Measurements from ENCODE around the gene TAF1C. TPM values are rescaled to one million over a fixed set of nuclear protein-coding genes. Genes with fewer than 3 reads are reported as not detected.

Gene TAF1C
- total and polyA plus RNA-seq, 2 of the 8 experiments (the other 6 are each of a cell fraction or from before 2014, with no cell fraction given), result 44.6 to 63.8 TPM

DNA sequence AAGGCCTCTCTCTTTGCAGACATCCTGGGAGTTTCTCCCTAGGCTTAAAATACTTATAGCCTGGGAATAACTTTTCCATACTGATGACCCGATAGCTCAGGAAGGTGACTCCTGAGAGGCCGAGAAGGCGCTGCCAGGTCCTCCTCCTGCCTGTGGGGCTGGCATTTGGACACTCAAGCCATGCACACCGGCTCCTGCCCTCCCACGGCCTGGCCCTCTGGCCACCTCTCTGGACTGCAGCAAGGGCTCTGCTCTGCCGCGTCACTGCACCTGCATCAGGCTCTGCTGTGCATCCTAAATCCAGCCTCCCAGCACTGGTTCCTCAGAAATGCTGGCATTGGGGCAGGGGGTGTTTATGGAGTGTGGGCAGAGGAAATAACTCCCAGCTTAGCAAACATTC, 38.7 kb upstream of the TAF1C start:
- Histone ChIP-seq H4K8ac (ENCODE audit: extremely low read depth, insufficient read depth, low read length) (no peak overlapping the region), H3K36me3 (ENCODE audit: control insufficient read depth in 2 of 4, insufficient read depth in 4 of 4, low read length in 3 of 4) (no peaks in the 10 kb centered on the region), H4K20me1 (replicated peaks in 1 of 2; ENCODE audit: control insufficient read depth in 1 of 2, insufficient read depth in 2 of 2, low read length in 2 of 2) (no peaks in the 10 kb centered on the region), H3K4ac (replicated peaks; ENCODE audit: insufficient read length, low read depth, low read length) (no peak overlapping the region), H3K18ac (ENCODE audit: extremely low read depth, low read length) (no peak overlapping the region), H2AFZ (ENCODE audit: low read length) (no peak overlapping the region), H4K91ac (replicated peaks; ENCODE audit: insufficient read length, low read length) (no peak overlapping the region), H3K23me2 (ENCODE audit: low read depth, low read length) (no peaks in the 10 kb centered on the region), H3K23ac (ENCODE audit: insufficient read length) (no peak overlapping the region), H3K9ac (replicated peaks in 1 of 4; ENCODE audit: extremely low read depth in 1 of 4, low read depth in 3 of 4, low read length in 3 of 4) (no peak overlapping the region), H3K79me1 (ENCODE audit: low read depth, low read length) (no peaks in the 10 kb centered on the region), H3K4me1 (replicated peaks in 1 of 4; ENCODE audit: control insufficient read depth in 3 of 4, insufficient read depth in 4 of 4, low read length in 3 of 4) (peaks cover 0 to 12% (median 6%) of the 10 kb centered on the region in 4 experiments; a peak in 6 of 7 replicates), H3K27ac (ENCODE audit: low read depth, low read length) (no peak overlapping the region), H2BK20ac (ENCODE audit: low read length) (no peak overlapping the region), H3K27me3 (replicated peaks in 1 of 4; ENCODE audit: control insufficient read depth in 3 of 4, extremely low read depth in 1 of 4, insufficient read depth in 3 of 4, low read length in 3 of 4) (no peaks in the 10 kb centered on the region), H2BK12ac (ENCODE audit: low read depth, low read length) (no peak overlapping the region), H2BK120ac (replicated peaks; ENCODE audit: low read depth, low read length) (no peak overlapping the region), H3K14ac (ENCODE audit: insufficient read length) (no peak overlapping the region), H3K56ac (replicated peaks; ENCODE audit: insufficient read length, low read depth, low read length) (no peak overlapping the region), H3K4me2 (ENCODE audit: insufficient read depth in 1 of 2, low read depth in 2 of 2, low read length in 2 of 2) (no peak overlapping the region), H3K9me3 (ENCODE audit: insufficient read depth in 2 of 2, low read depth in 1 of 2, low read length in 1 of 2) (no peaks in the 10 kb centered on the region), H2BK15ac (ENCODE audit: low read length) (no peak overlapping the region), H3K4me3 (ENCODE audit: extremely low read depth in 1 of 4, insufficient read depth in 2 of 4, low read depth in 3 of 4, low read length in 4 of 4) (no peak overlapping the region), H4K5ac (ENCODE audit: insufficient read length, low read depth, low read length) (no peak overlapping the region), H2BK5ac (ENCODE audit: low read depth, low read length) (no peak overlapping the region), H2AK5ac (ENCODE audit: low read depth, low read length) (no peak overlapping the region), H3K79me2 (ENCODE audit: control insufficient read depth in 1 of 2, insufficient read depth in 2 of 2, low read length in 2 of 2) (no peaks in the 10 kb centered on the region)
- POLR2A ChIA-PET (ENCODE audit: partially characterized antibody), result no interaction called here
- DNase-seq (ENCODE audit: low read depth in 1 of 2, low spot score in 2 of 2), result no peak
- no peak for FAIRE-seq
- CTCF ChIA-PET (ENCODE audit: partially characterized antibody), result interaction anchor here (0.8 to 1.9 kb wide), 4 partner anchors 12 to 196 kb away, joined by 3 to 6 read pairs (median 4); no protein-coding TSS in a partner anchor
- 94% methylated on average over 7 of the region's 7 CpGs; no CpG with 5 or more reads in 1 of the 2 experiments for WGBS, 2 experiments (ENCODE audit: extremely low coverage in 1 of 2, insufficient coverage in 1 of 2, insufficient read length in 1 of 2, insufficient replicate concordance in 2 of 2, low coverage in 1 of 2, low lambda C conversion rate in 2 of 2, missing lambda C conversion rate in 1 of 2)
- TF ChIP-seq YY1 (IDR thresholded peaks at IDR 0.05; ENCODE audit: low read depth, low read length) (no peak), KDM5A (IDR thresholded peaks at IDR 0.05; ENCODE audit: low read length) (no peak), CREB1 (IDR thresholded peaks at IDR 0.05) (no peak), SUZ12 (IDR thresholded peaks at IDR 0.05; ENCODE audit: low read length) (no peak), TCF12 (IDR thresholded peaks at IDR 0.05; ENCODE audit: low read depth, low read length) (no peak), KDM1A (IDR thresholded peaks at IDR 0.05; ENCODE audit: borderline replicate concordance, low read length) (no peak), GABPA (IDR thresholded peaks at IDR 0.05; ENCODE audit: borderline replicate concordance, insufficient read depth, low read length) (no peak), CHD2 (IDR thresholded peaks at IDR 0.05; ENCODE audit: low read length) (no peak), ASH2L (IDR thresholded peaks at IDR 0.05; ENCODE audit: low read length) (no peak), MAFK (IDR thresholded peaks at IDR 0.05; ENCODE audit: low read depth, low read length) (no peak), RBBP5 (IDR thresholded peaks at IDR 0.05; ENCODE audit: borderline replicate concordance, low read depth, low read length) (no peak)
- TF ChIP-seq, protein P1, sequence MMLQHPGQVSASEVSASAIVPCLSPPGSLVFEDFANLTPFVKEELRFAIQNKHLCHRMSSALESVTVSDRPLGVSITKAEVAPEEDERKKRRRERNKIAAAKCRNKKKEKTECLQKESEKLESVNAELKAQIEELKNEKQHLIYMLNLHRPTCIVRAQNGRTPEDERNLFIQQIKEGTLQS (IDR thresholded peaks at IDR 0.05; ENCODE audit: insufficient read depth, low read depth, low read length), result no peak
- TF ChIP-seq, protein P2, sequence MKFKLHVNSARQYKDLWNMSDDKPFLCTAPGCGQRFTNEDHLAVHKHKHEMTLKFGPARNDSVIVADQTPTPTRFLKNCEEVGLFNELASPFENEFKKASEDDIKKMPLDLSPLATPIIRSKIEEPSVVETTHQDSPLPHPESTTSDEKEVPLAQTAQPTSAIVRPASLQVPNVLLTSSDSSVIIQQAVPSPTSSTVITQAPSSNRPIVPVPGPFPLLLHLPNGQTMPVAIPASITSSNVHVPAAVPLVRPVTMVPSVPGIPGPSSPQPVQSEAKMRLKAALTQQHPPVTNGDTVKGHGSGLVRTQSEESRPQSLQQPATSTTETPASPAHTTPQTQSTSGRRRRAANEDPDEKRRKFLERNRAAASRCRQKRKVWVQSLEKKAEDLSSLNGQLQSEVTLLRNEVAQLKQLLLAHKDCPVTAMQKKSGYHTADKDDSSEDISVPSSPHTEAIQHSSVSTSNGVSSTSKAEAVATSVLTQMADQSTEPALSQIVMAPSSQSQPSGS (IDR thresholded peaks at IDR 0.05; ENCODE audit: low read length), result no peak
